Measurements from ENCODE around the gene ERCC1.

ERCC1 gene

GRCh38 chr19:45401815-45402214 lies 21.9 kb downstream of the ERCC1 start:
- peaks cover 44% of the 10 kb centered on the region for H3K27me3 ChIP-seq (ENCODE audit: control insufficient read depth, insufficient read depth, low read length)
- no peak overlapping the region for H3K27ac ChIP-seq (ENCODE audit: low read length)
- no peak overlapping the region for H3K4me3 ChIP-seq (ENCODE audit: low read length)
- no peak overlapping the region for H3K9ac ChIP-seq (ENCODE audit: low read length)
- no peaks in the 10 kb centered on the region for H3K36me3 ChIP-seq (ENCODE audit: control insufficient read depth, low read depth, low read length)
- no peaks in the 10 kb centered on the region for H3K9me3 ChIP-seq (ENCODE audit: control insufficient read depth, low read depth, low read length)
- no peaks in the 10 kb centered on the region for H3K4me1 ChIP-seq (ENCODE audit: control insufficient read depth, low read depth, low read length)

- no peaks in the 10 kb centered on the region for H3K36me3 ChIP-seq (ENCODE audit: control insufficient read depth, low read depth, low read length)
- H3K4me3 ChIP-seq (ENCODE audit: low read length) = no peak overlapping the region
- peaks cover 54% of the 10 kb centered on the region for H3K27me3 ChIP-seq (ENCODE audit: control insufficient read depth, insufficient read depth, low read length)
- no peak overlapping the region for H3K27ac ChIP-seq (ENCODE audit: low read length)
- H3K9me3 ChIP-seq (ENCODE audit: control insufficient read depth, low read depth, low read length) = no peaks in the 10 kb centered on the region
- H3K9ac ChIP-seq (ENCODE audit: low read length) = no peak overlapping the region
- H3K4me1 ChIP-seq (ENCODE audit: control insufficient read depth, low read depth, low read length) = no peaks in the 10 kb centered on the region
Observed at GRCh38 chr19:45400192-45400591, 23.5 kb downstream of the ERCC1 start.

GRCh38 chr19:45395821-45396617 lies 27.7 kb downstream of the ERCC1 start:
- H3K9ac ChIP-seq (ENCODE audit: low read length) = no peak overlapping the region
- H3K4me3 ChIP-seq (ENCODE audit: low read length) = peak overlapping the region; percentile 40
- no peaks in the 10 kb centered on the region for H3K36me3 ChIP-seq (ENCODE audit: control insufficient read depth, low read depth, low read length)
- H3K9me3 ChIP-seq (ENCODE audit: control insufficient read depth, low read depth, low read length) = no peaks in the 10 kb centered on the region
- peaks cover 22% of the 10 kb centered on the region for H3K27me3 ChIP-seq (ENCODE audit: control insufficient read depth, insufficient read depth, low read length)
- H3K4me1 ChIP-seq (ENCODE audit: control insufficient read depth, low read depth, low read length) = no peaks in the 10 kb centered on the region
- no peak overlapping the region for H3K27ac ChIP-seq (ENCODE audit: low read length)

GRCh38 chr19:45391871-45392665 lies 31.6 kb downstream of the ERCC1 start:
- H3K4me3 ChIP-seq (ENCODE audit: low read length) = no peak overlapping the region
- H3K9me3 ChIP-seq (ENCODE audit: control insufficient read depth, low read depth, low read length) = no peaks in the 10 kb centered on the region
- H3K4me1 ChIP-seq (ENCODE audit: control insufficient read depth, low read depth, low read length) = no peaks in the 10 kb centered on the region
- peaks cover 13% of the 10 kb centered on the region for H3K27me3 ChIP-seq (ENCODE audit: control insufficient read depth, insufficient read depth, low read length)
- no peak overlapping the region for H3K9ac ChIP-seq (ENCODE audit: low read length)
- no peaks in the 10 kb centered on the region for H3K36me3 ChIP-seq (ENCODE audit: control insufficient read depth, low read depth, low read length)
- no peak overlapping the region for H3K27ac ChIP-seq (ENCODE audit: low read length)

GRCh38 chr19:45391346-45391745 lies 32.4 kb downstream of the ERCC1 start:
- peaks cover 6% of the 10 kb centered on the region for H3K27me3 ChIP-seq (ENCODE audit: control insufficient read depth, insufficient read depth, low read length)
- no peaks in the 10 kb centered on the region for H3K9me3 ChIP-seq (ENCODE audit: control insufficient read depth, low read depth, low read length)
- H3K9ac ChIP-seq (ENCODE audit: low read length) = no peak overlapping the region
- H3K36me3 ChIP-seq (ENCODE audit: control insufficient read depth, low read depth, low read length) = no peaks in the 10 kb centered on the region
- no peak overlapping the region for H3K4me3 ChIP-seq (ENCODE audit: low read length)
- H3K27ac ChIP-seq (ENCODE audit: low read length) = no peak overlapping the region
- no peaks in the 10 kb centered on the region for H3K4me1 ChIP-seq (ENCODE audit: control insufficient read depth, low read depth, low read length)

- H3K9me3 ChIP-seq (ENCODE audit: control insufficient read depth, low read depth, low read length) = no peaks in the 10 kb centered on the region
- H3K27ac ChIP-seq (ENCODE audit: low read length) = no peak overlapping the region
- no peaks in the 10 kb centered on the region for H3K4me1 ChIP-seq (ENCODE audit: control insufficient read depth, low read depth, low read length)
- no peaks in the 10 kb centered on the region for H3K27me3 ChIP-seq (ENCODE audit: control insufficient read depth, insufficient read depth, low read length)
- no peak overlapping the region for H3K4me3 ChIP-seq (ENCODE audit: low read length)
- no peak overlapping the region for H3K9ac ChIP-seq (ENCODE audit: low read length)
- H3K36me3 ChIP-seq (ENCODE audit: control insufficient read depth, low read depth, low read length) = no peaks in the 10 kb centered on the region
Observed at GRCh38 chr19:45385392-45386221, 38.1 kb downstream of the ERCC1 start.

- Histone ChIP-seq H3K4me3 (ENCODE audit: low read length) (no peak overlapping the region), H3K27me3 (ENCODE audit: control insufficient read depth, insufficient read depth, low read length) (no peaks in the 10 kb centered on the region), H3K9ac (ENCODE audit: low read length) (no peak overlapping the region), H3K9me3 (ENCODE audit: control insufficient read depth, low read depth, low read length) (no peaks in the 10 kb centered on the region), H3K4me1 (ENCODE audit: control insufficient read depth, low read depth, low read length) (no peaks in the 10 kb centered on the region), H3K27ac (ENCODE audit: low read length) (no peak overlapping the region), H3K36me3 (ENCODE audit: control insufficient read depth, low read depth, low read length) (no peaks in the 10 kb centered on the region)
Observed at GRCh38 chr19:45382426-45382825, 41.3 kb downstream of the ERCC1 start.

- Histone ChIP-seq H3K9me3 (ENCODE audit: control insufficient read depth, low read depth, low read length) (no peaks in the 10 kb centered on the region), H3K27ac (ENCODE audit: low read length) (no peak overlapping the region), H3K27me3 (ENCODE audit: control insufficient read depth, insufficient read depth, low read length) (no peaks in the 10 kb centered on the region)
Observed at GRCh38 chr19:45380107-45380506, 43.6 kb downstream of the ERCC1 start.

GRCh38 chr19:45376045-45376724 lies 47.5 kb downstream of the ERCC1 start:
- H3K27ac ChIP-seq (ENCODE audit: low read length) = no peak overlapping the region
- no peak overlapping the region for H3K9ac ChIP-seq (ENCODE audit: low read length)

More at GRCh38 chr19:45380107-45380506, 43.6 kb downstream of the ERCC1 start:
- no peaks in the 10 kb centered on the region for H3K36me3 ChIP-seq (ENCODE audit: control insufficient read depth, low read depth, low read length)
- H3K4me3 ChIP-seq (ENCODE audit: low read length) = no peak overlapping the region
- H3K4me1 ChIP-seq (ENCODE audit: control insufficient read depth, low read depth, low read length) = peaks cover 3% of the 10 kb centered on the region
- H3K9ac ChIP-seq (ENCODE audit: low read length) = no peak overlapping the region

GRCh38 chr19:45370410-45371204 lies 53.1 kb downstream of the ERCC1 start, which contains the start of gene ERCC2:
ERCC2 (minus strand) TSS chr19:45370573; CDS start chr19:45370540, 33 bp downstream.
- peak within 1 kb of the TSS; percentile 74 for H3K4me3 ChIP-seq (ENCODE audit: low read length)
- H3K9me3 ChIP-seq (ENCODE audit: control insufficient read depth, low read depth, low read length) = no peaks in the 10 kb centered on the region
- peaks cover 15% of the 10 kb centered on the region for H3K36me3 ChIP-seq (ENCODE audit: control insufficient read depth, low read depth, low read length)
- H3K27ac ChIP-seq (ENCODE audit: low read length) = no peak within 1 kb of the TSS
- H3K4me1 ChIP-seq (ENCODE audit: control insufficient read depth, low read depth, low read length) = no peaks in the 10 kb centered on the region
- peak within 1 kb of the TSS; percentile 53 for H3K9ac ChIP-seq (ENCODE audit: low read length)
- no peaks in the 10 kb centered on the region for H3K27me3 ChIP-seq (ENCODE audit: control insufficient read depth, insufficient read depth, low read length)

More at GRCh38 chr19:45376045-45376724, 47.5 kb downstream of the ERCC1 start:
- no peaks in the 10 kb centered on the region for H3K9me3 ChIP-seq (ENCODE audit: control insufficient read depth, low read depth, low read length)
- H3K4me1 ChIP-seq (ENCODE audit: control insufficient read depth, low read depth, low read length) = peaks cover 3% of the 10 kb centered on the region
- H3K27me3 ChIP-seq (ENCODE audit: control insufficient read depth, insufficient read depth, low read length) = no peaks in the 10 kb centered on the region
- H3K4me3 ChIP-seq (ENCODE audit: low read length) = no peak overlapping the region
- no peaks in the 10 kb centered on the region for H3K36me3 ChIP-seq (ENCODE audit: control insufficient read depth, low read depth, low read length)
